PC-3 (cell line): ENCODE results near the gene CCDC24. TPM values are rescaled to one million over a fixed set of nuclear protein-coding genes. Genes with fewer than 3 reads are reported as not detected.
A peak's percentile ranks its signal among the peaks of the same experiment; 100 is the strongest.

ENCODE experiments used
- ATAC-seq: fragments of 200-7000 bp; cut with Tn5 transposase; 2 replicates; pipeline ENCODE4 v1.9.1; 2020; ENCODE audit warnings: mild to moderate bottlenecking, moderate library complexity
- BruUV-seq: library from RNA; stranded (reverse); fragments of 400-500 nt; replicated peaks from 2 replicates; lab custom pipeline; 2021; lab: Mats Ljungman, UMichigan
- CTCF ChIA-PET: fragments of 300-600 bp; sonication (Branson Sonifier 250); formaldehyde crosslinking; loops from one replicate; lab custom pipeline; 2022; ENCODE audit warnings: antibody characterized with exemption; lab: Charles Lee
- POLR2A ChIA-PET: fragments of 300-600 bp; sonication (Branson Sonifier 250); formaldehyde crosslinking; loops from one replicate; lab custom pipeline; 2022; ENCODE audit warnings: antibody characterized with exemption; ENCODE audit not compliant: unreplicated experiment; lab: Charles Lee
- DNase-seq: peaks from one replicate; pipeline ENCODE4 v3.0.0-alpha.2; 2015
- H2AFZ ChIP-seq: fragments of 300-600 bp; sonication (generic); 2 replicates; pipeline ENCODE4 v1.6.0; 2016; ENCODE audit warnings: antibody characterized with exemption, low read length
- H3F3A ChIP-seq: fragments of 300-600 bp; sonication (generic); one replicate; pipeline ENCODE4 v1.6.0; 2017; ENCODE audit warnings: antibody characterized with exemption, low read length, control low read depth, mild to moderate bottlenecking; ENCODE audit not compliant: unreplicated experiment
- H3K27ac ChIP-seq: fragments of 300-600 bp; sonication (generic); 2 replicates; pipeline ENCODE4 v1.5.1; 2016; ENCODE audit warnings: mild to moderate bottlenecking, low read length
- H3K27me3 ChIP-seq: fragments of 300-600 bp; sonication (generic); 2 replicates; pipeline ENCODE4 v1.6.1; 2016; ENCODE audit warnings: low read length, mixed read lengths
- H3K36me3 ChIP-seq: fragments of 300-600 bp; sonication (generic); 2 replicates; pipeline ENCODE4 v1.6.1; 2016; ENCODE audit warnings: low read depth, mixed run types, low read length, mixed read lengths
- H3K4me1 ChIP-seq: fragments of 300-600 bp; sonication (generic); 2 replicates; pipeline ENCODE4 v1.5.1; 2016; ENCODE audit warnings: low read length; ENCODE audit not compliant: insufficient read depth
- H3K4me2 ChIP-seq: fragments of 300-600 bp; sonication (generic); 2 replicates; pipeline ENCODE4 v1.6.0; 2016; ENCODE audit warnings: low read length
- H3K4me3 ChIP-seq: fragments of 300-600 bp; sonication (generic); 2 replicates; pipeline ENCODE4 v1.5.1; 2016; ENCODE audit warnings: mild to moderate bottlenecking, low read length, mixed read lengths
- H3K79me2 ChIP-seq: fragments of 300-600 bp; sonication (generic); 2 replicates; pipeline ENCODE4 v1.6.1; 2017; ENCODE audit warnings: low read length, mixed read lengths
- H3K9ac ChIP-seq: fragments of 300-600 bp; sonication (generic); 2 replicates; pipeline ENCODE4 v1.6.0; 2016; ENCODE audit warnings: mild to moderate bottlenecking, low read length
- H3K9me2 ChIP-seq: fragments of 300-600 bp; sonication (generic); replicated peaks from 2 replicates; pipeline ENCODE4 v1.6.1; 2016; ENCODE audit warnings: mixed run types, low read length, mixed read lengths
- H3K9me3 ChIP-seq: fragments of 300-600 bp; sonication (generic); 2 replicates; pipeline ENCODE4 v1.6.1; 2016; ENCODE audit warnings: low read length, mixed read lengths
- H4K20me1 ChIP-seq: fragments of 300-600 bp; sonication (generic); 2 replicates; pipeline ENCODE4 v1.6.1; 2016; ENCODE audit warnings: low read length, mixed read lengths
- CTCF ChIP-seq: fragments of 300-600 bp; sonication (generic); conservative IDR thresholded peaks from 2 replicates; pipeline ENCODE4 v1.5.1; 2017; ENCODE audit warnings: antibody characterized with exemption, low read depth, mild to moderate bottlenecking, low read length
- EZH2 ChIP-seq: fragments of 300-600 bp; sonication (generic); IDR thresholded peaks from one replicate; pipeline ENCODE4 v1.6.1; 2017; ENCODE audit warnings: antibody characterized with exemption, mild to moderate bottlenecking, low read length; ENCODE audit not compliant: unreplicated experiment
- EZH2phosphoT487 ChIP-seq: fragments of 300-600 bp; sonication (generic); IDR thresholded peaks from 2 replicates; pipeline ENCODE4 v1.6.1; 2018; ENCODE audit warnings: mild to moderate bottlenecking, antibody characterized with exemption, low read length, borderline replicate concordance
- intact Hi-C: fragments of 100-400 bp; cut with micrococcal nuclease; formaldehyde crosslinking; loops from 2 replicates; pipeline ENCODE4 v1.9.0; 2023
- total RNA-seq: library from RNA; depleted of rRNA; stranded (reverse); fragments of >200 nt; gene quantifications from 2 replicates; pipeline ENCODE4 v1.2.3, GENCODE V29; 2014

CCDC24 gene
- total RNA-seq, 1 experiment from 2014 or later: 10.1 TPM

GRCh38 chr1:43984855-43985254, 6.5 kb upstream of the CCDC24 start:
- ChIA-PET CTCF (no interaction called here), POLR2A (no interaction called here)
- intact Hi-C loops: no loop called here
- no peaks in the 10 kb centered on the region for H3K9me2 ChIP-seq
- H3K4me1 ChIP-seq: peaks cover 13% of the 10 kb centered on the region
- no peaks in the 10 kb centered on the region for H4K20me1 ChIP-seq
- no peaks in the 10 kb centered on the region for H3K27me3 ChIP-seq
- H3K9ac ChIP-seq: no peak overlapping the region
- ATAC-seq (no peak), DNase-seq (no peak)
- H3F3A ChIP-seq: no peaks in the 10 kb centered on the region
- no peaks in the 10 kb centered on the region for H3K9me3 ChIP-seq
- no peak overlapping the region for H3K4me3 ChIP-seq
- peaks cover 37% of the 10 kb centered on the region for H3K79me2 ChIP-seq
- no TSS peak for BruUV-seq
- TF ChIP-seq CTCF (no peak), EZH2 (no peak), EZH2phosphoT487 (no peak)
- no peak overlapping the region for H3K27ac ChIP-seq
- H3K4me2 ChIP-seq: no peak overlapping the region
- no peak overlapping the region for H2AFZ ChIP-seq
- peaks cover 9% of the 10 kb centered on the region; the same call in 1 of the 2 replicates for H3K36me3 ChIP-seq

- intact Hi-C loops: no loop called here
- BruUV-seq: no TSS peak
- Histone ChIP-seq H3K4me2 (no peak overlapping the region), H3K4me3 (no peak overlapping the region), H3K9ac (no peak overlapping the region), H3K79me2 (peaks cover 25% of the 10 kb centered on the region), H3K9me2 (no peaks in the 10 kb centered on the region), H3K36me3 (peaks cover 9% of the 10 kb centered on the region; the same call in 1 of the 2 replicates), H2AFZ (no peak overlapping the region), H3K27ac (no peak overlapping the region), H3K27me3 (no peaks in the 10 kb centered on the region), H3K4me1 (peaks cover 9% of the 10 kb centered on the region), H3K9me3 (no peaks in the 10 kb centered on the region), H4K20me1 (no peaks in the 10 kb centered on the region), H3F3A (no peaks in the 10 kb centered on the region)
- ATAC-seq: 0 out of 2 replicates have a peak, but pooled peaks have one; percentile 3
- CTCF ChIA-PET: no interaction called here
- DNase-seq: no peak
- POLR2A ChIA-PET: no interaction called here
- TF ChIP-seq CTCF (no peak), EZH2phosphoT487 (no peak), EZH2 (no peak)
These were observed 5.3 kb upstream of the CCDC24 start for GRCh38 chr1:43985984-43986595.

DNA sequence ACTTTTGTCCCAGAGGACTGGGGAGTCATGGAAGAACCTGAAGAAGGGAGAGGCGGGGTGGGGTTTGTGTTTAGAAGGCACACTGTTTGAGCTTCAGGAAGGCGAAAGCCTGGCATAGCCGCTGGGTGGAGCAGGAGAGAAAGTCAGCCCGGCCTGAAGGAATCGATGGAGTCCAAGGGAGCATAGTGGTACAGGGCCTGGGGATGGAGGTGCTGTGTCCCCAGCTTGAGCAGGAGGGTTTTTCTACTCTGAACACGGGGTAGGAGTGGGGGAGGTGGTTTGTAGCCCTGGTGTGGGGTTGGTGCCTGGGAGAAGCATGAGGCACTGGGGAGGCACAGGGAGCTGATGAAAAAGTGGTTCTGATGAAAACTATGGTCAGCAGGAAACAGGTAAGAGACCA, 4.7 kb upstream of the CCDC24 start:
- Histone ChIP-seq H3K27me3 (no peaks in the 10 kb centered on the region), H3K4me1 (peaks cover 11% of the 10 kb centered on the region), H3K27ac (no peak overlapping the region), H3F3A (no peaks in the 10 kb centered on the region), H3K9me2 (no peaks in the 10 kb centered on the region), H4K20me1 (no peaks in the 10 kb centered on the region), H2AFZ (no peak overlapping the region), H3K9me3 (no peaks in the 10 kb centered on the region), H3K36me3 (peaks cover 8% of the 10 kb centered on the region; the same call in 1 of the 2 replicates), H3K4me3 (no peak overlapping the region), H3K79me2 (peaks cover 19% of the 10 kb centered on the region), H3K4me2 (no peak overlapping the region), H3K9ac (no peak overlapping the region)
- TF ChIP-seq EZH2phosphoT487 (no peak), CTCF (no peak), EZH2 (no peak)
- BruUV-seq: no TSS peak
- intact Hi-C loops: no loop called here
- DNase-seq: no peak
- CTCF ChIA-PET: no interaction called here
- POLR2A ChIA-PET: no interaction called here
- no peak for ATAC-seq
